ENCODE measurements around the gene RBM10.

Gene RBM10

DNA sequence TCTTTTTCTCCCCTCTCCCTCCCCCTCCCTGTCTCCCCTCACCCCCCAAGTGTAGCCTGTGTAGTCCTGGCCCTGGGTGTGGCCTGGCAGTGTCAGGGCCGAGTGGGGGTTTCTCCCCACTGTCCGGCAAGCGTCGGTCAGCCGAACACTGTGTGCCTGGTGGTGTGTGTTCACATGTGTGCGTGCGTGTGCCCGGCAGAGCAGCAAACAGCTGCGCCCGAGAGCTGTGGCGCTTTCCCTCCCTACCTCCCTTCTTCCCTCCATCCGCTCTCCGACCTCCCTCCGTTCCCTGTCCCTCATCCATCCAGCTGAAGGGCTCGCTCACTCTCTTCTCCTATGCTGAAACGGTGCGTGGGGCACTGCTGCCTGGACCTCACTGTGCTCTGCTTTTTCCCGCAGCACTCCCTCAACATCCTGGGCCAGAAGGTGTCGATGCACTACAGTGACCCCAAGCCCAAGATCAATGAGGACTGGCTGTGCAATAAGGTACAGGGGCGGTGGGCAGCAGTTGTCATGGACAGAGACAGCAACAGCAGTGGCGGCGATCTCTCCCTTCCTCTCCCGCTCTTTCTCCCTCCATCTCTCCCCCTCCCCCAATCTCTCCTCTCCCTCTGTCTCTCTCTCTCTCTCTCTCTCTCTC is 31.2 kb downstream of the RBM10 start:
- H3K27me3 ChIP-seq (ENCODE audit: control insufficient read depth in 1 of 2, insufficient read depth in 2 of 2, low read length in 2 of 2), result no peaks in the 10 kb centered on the region
- H3K4me3 ChIP-seq (ENCODE audit: low read depth in 1 of 2, low read length in 2 of 2), result no peak overlapping the region
- peaks cover 23 to 68% of the 10 kb centered on the region in 2 donors for H3K36me3 ChIP-seq (ENCODE audit: control insufficient read depth in 1 of 2, insufficient read depth in 2 of 2, low read length in 2 of 2)

GRCh38 chrX:47177079-47177478 is 32.1 kb downstream of the RBM10 start:
- Histone ChIP-seq H3K9me3 (ENCODE audit: control insufficient read depth in 1 of 2, low read length in 2 of 2) (no peaks in the 10 kb centered on the region), H3K9ac (ENCODE audit: low read depth in 1 of 2, low read length in 2 of 2) (no peak overlapping the region), H3K4me1 (ENCODE audit: control insufficient read depth in 1 of 2, insufficient read depth in 2 of 2, low read length in 2 of 2) (no peaks in the 10 kb centered on the region), H3K4me3 (ENCODE audit: low read depth in 1 of 2, low read length in 2 of 2) (no peak overlapping the region), H3K27me3 (ENCODE audit: control insufficient read depth in 1 of 2, insufficient read depth in 2 of 2, low read length in 2 of 2) (no peaks in the 10 kb centered on the region), H3K27ac (ENCODE audit: low read depth, low read length) (no peak overlapping the region), H3K36me3 (ENCODE audit: control insufficient read depth in 1 of 2, insufficient read depth in 2 of 2, low read length in 2 of 2) (peaks cover 19 to 70% of the 10 kb centered on the region in 2 donors)

More for the DNA sequence above, 31.2 kb downstream of the RBM10 start:
- Histone ChIP-seq H3K9me3 (ENCODE audit: control insufficient read depth in 1 of 2, low read length in 2 of 2) (no peaks in the 10 kb centered on the region), H3K27ac (ENCODE audit: low read depth, low read length) (no peak overlapping the region), H3K9ac (ENCODE audit: low read depth in 1 of 2, low read length in 2 of 2) (no peak overlapping the region), H3K4me1 (ENCODE audit: control insufficient read depth in 1 of 2, insufficient read depth in 2 of 2, low read length in 2 of 2) (no peaks in the 10 kb centered on the region)

DNA sequence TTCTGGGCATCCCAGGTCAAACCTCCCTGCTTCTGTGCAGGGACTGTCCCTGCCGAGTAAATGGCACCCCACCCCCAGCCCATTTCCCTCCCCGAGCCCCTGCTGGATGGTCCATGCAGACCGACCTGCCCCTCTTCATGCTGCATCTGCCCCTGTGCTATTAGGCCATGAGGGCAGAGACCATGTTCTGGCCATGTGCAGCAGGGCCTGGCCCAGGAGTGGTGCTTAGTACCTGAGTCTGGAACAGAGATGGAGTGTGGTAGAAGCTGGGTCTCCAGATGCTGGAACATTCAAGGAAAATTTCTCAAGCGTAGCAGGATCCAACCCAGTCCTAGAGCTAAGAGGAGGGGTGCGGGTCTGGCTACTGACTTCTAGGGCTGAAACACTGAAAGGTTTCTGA is 33.3 kb downstream of the RBM10 start:
- peaks cover 16 to 67% of the 10 kb centered on the region in 2 donors for H3K36me3 ChIP-seq (ENCODE audit: control insufficient read depth in 1 of 2, insufficient read depth in 2 of 2, low read length in 2 of 2)
- no peaks in the 10 kb centered on the region for H3K9me3 ChIP-seq (ENCODE audit: control insufficient read depth in 1 of 2, low read length in 2 of 2)
- no peak overlapping the region for H3K9ac ChIP-seq (ENCODE audit: low read depth in 1 of 2, low read length in 2 of 2)
- H3K27me3 ChIP-seq (ENCODE audit: control insufficient read depth in 1 of 2, insufficient read depth in 2 of 2, low read length in 2 of 2), result no peaks in the 10 kb centered on the region
- no peak overlapping the region for H3K27ac ChIP-seq (ENCODE audit: low read depth, low read length)
- H3K4me1 ChIP-seq (ENCODE audit: control insufficient read depth in 1 of 2, insufficient read depth in 2 of 2, low read length in 2 of 2), result no peaks in the 10 kb centered on the region
- H3K4me3 ChIP-seq (ENCODE audit: low read depth in 1 of 2, low read length in 2 of 2), result no peak overlapping the region

DNA sequence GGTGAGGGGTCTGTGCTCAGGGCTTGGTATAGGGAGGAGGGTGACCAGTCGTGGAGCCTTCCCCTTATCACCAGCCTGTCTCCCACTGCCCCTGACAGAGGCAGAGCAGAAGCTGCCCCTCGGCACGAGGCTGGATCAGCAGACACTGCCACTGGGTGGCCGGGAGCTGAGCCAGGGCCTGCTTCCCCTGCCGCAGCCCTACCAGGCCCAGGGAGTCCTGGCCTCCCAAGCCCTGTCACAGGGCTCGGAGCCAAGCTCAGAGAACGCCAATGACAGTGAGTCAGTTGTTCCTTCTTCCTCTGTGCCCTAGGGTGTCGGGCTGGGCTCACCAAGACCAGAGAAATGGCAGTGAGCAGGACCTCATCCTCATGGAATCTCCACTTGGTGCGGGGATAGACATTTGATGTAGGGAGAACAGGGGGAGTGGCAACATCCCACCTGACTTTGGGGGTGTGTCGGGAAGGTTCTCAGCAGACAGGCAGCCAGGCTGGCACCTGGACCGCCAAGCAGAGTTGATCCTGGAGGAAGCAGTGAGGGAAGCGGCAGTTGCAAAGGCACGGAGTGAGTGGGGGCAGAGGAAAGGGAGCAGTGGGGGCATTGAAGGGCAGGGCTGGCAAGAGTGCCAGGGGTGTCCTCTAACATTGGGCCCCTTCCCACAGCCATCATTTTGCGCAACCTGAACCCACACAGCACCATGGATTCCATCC is 34.4 kb downstream of the RBM10 start:
- H3K9ac ChIP-seq (ENCODE audit: low read depth in 1 of 2, low read length in 2 of 2), result no peak overlapping the region
- no peaks in the 10 kb centered on the region for H3K27me3 ChIP-seq (ENCODE audit: control insufficient read depth in 1 of 2, insufficient read depth in 2 of 2, low read length in 2 of 2)
- H3K27ac ChIP-seq (ENCODE audit: low read depth, low read length), result no peak overlapping the region
- H3K36me3 ChIP-seq (ENCODE audit: control insufficient read depth in 1 of 2, insufficient read depth in 2 of 2, low read length in 2 of 2), result peaks cover 15 to 63% of the 10 kb centered on the region in 2 donors
- no peaks in the 10 kb centered on the region for H3K9me3 ChIP-seq (ENCODE audit: control insufficient read depth in 1 of 2, low read length in 2 of 2)
- no peaks in the 10 kb centered on the region for H3K4me1 ChIP-seq (ENCODE audit: control insufficient read depth in 1 of 2, insufficient read depth in 2 of 2, low read length in 2 of 2)
- no peak overlapping the region for H3K4me3 ChIP-seq (ENCODE audit: low read depth in 1 of 2, low read length in 2 of 2)

DNA sequence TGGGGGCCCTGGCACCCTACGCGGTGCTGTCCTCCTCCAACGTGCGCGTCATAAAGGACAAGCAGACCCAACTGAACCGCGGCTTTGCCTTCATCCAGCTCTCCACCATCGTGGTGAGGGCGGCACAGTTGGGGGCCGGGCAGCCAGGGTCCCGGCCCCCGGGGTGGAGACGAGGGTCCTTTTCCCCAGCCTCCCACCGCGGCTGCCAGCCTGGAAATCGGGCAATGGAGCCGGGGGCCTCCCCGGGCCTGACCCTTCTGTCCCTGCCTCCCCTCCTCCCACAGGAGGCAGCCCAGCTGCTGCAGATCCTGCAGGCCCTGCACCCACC is 34.9 kb downstream of the RBM10 start:
- no peak overlapping the region for H3K27ac ChIP-seq (ENCODE audit: low read depth, low read length)

DNA sequence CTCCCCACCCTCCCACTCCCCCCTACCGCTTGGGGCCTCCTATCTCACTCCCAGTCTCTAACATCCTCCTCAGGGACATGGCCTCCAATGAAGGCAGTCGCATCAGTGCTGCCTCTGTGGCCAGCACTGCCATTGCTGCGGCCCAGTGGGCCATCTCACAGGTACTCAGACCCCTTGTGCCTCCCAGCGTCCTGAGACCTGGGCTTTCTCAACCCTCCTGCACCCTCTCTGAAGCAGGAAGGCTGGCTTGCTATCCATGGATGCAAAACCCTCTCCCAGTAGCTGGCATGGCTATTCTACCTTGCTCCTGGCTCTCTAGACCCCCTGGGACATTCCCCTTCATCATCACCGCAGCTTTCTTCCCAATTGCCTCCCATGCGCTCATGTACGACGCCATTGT is 35.3 kb downstream of the RBM10 start:
- H3K27ac ChIP-seq (ENCODE audit: low read depth, low read length), result no peak overlapping the region
- H3K4me1 ChIP-seq (ENCODE audit: control insufficient read depth in 1 of 2, insufficient read depth in 2 of 2, low read length in 2 of 2), result no peaks in the 10 kb centered on the region
- no peak overlapping the region for H3K4me3 ChIP-seq (ENCODE audit: low read depth in 1 of 2, low read length in 2 of 2)
- H3K27me3 ChIP-seq (ENCODE audit: control insufficient read depth in 1 of 2, insufficient read depth in 2 of 2, low read length in 2 of 2), result no peaks in the 10 kb centered on the region
- H3K9me3 ChIP-seq (ENCODE audit: control insufficient read depth in 1 of 2, low read length in 2 of 2), result no peaks in the 10 kb centered on the region
- H3K9ac ChIP-seq (ENCODE audit: low read depth in 1 of 2, low read length in 2 of 2), result no peak overlapping the region
- H3K36me3 ChIP-seq (ENCODE audit: control insufficient read depth in 1 of 2, insufficient read depth in 2 of 2, low read length in 2 of 2), result peaks cover 15 to 71% of the 10 kb centered on the region in 2 donors

More for the DNA sequence above, 34.9 kb downstream of the RBM10 start:
- H3K4me1 ChIP-seq (ENCODE audit: control insufficient read depth in 1 of 2, insufficient read depth in 2 of 2, low read length in 2 of 2), result no peaks in the 10 kb centered on the region
- H3K9ac ChIP-seq (ENCODE audit: low read depth in 1 of 2, low read length in 2 of 2), result no peak overlapping the region
- peaks cover 15 to 67% of the 10 kb centered on the region in 2 donors for H3K36me3 ChIP-seq (ENCODE audit: control insufficient read depth in 1 of 2, insufficient read depth in 2 of 2, low read length in 2 of 2)
- no peaks in the 10 kb centered on the region for H3K9me3 ChIP-seq (ENCODE audit: control insufficient read depth in 1 of 2, low read length in 2 of 2)
- no peak overlapping the region for H3K4me3 ChIP-seq (ENCODE audit: low read depth in 1 of 2, low read length in 2 of 2)
- no peaks in the 10 kb centered on the region for H3K27me3 ChIP-seq (ENCODE audit: control insufficient read depth in 1 of 2, insufficient read depth in 2 of 2, low read length in 2 of 2)

DNA sequence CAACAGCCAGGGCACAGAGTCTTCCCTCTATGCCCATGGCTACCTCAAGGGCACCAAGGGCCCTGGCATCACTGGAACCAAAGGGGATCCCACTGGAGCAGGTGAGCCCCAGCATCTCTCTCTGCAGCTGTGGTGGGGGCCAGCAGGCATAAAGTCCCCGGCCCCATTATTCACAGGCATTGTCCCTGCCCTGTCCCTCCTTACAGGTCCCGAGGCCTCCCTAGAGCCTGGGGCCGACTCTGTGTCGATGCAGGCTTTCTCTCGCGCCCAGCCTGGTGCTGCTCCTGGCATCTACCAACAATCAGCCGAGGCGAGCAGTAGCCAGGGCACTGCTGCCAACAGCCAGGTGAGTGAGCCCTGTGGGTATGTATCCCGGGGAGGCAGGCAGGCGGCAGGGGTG is 36.3 kb downstream of the RBM10 start:
- no peaks in the 10 kb centered on the region for H3K4me1 ChIP-seq (ENCODE audit: control insufficient read depth in 1 of 2, insufficient read depth in 2 of 2, low read length in 2 of 2)
- peaks cover 12 to 77% of the 10 kb centered on the region in 2 donors for H3K36me3 ChIP-seq (ENCODE audit: control insufficient read depth in 1 of 2, insufficient read depth in 2 of 2, low read length in 2 of 2)
- no peak overlapping the region for H3K9ac ChIP-seq (ENCODE audit: low read depth in 1 of 2, low read length in 2 of 2)
- no peaks in the 10 kb centered on the region for H3K27me3 ChIP-seq (ENCODE audit: control insufficient read depth in 1 of 2, insufficient read depth in 2 of 2, low read length in 2 of 2)
- no peaks in the 10 kb centered on the region for H3K9me3 ChIP-seq (ENCODE audit: control insufficient read depth in 1 of 2, low read length in 2 of 2)
- no peak overlapping the region for H3K27ac ChIP-seq (ENCODE audit: low read depth, low read length)
- H3K4me3 ChIP-seq (ENCODE audit: low read depth in 1 of 2, low read length in 2 of 2), result no peak overlapping the region

DNA sequence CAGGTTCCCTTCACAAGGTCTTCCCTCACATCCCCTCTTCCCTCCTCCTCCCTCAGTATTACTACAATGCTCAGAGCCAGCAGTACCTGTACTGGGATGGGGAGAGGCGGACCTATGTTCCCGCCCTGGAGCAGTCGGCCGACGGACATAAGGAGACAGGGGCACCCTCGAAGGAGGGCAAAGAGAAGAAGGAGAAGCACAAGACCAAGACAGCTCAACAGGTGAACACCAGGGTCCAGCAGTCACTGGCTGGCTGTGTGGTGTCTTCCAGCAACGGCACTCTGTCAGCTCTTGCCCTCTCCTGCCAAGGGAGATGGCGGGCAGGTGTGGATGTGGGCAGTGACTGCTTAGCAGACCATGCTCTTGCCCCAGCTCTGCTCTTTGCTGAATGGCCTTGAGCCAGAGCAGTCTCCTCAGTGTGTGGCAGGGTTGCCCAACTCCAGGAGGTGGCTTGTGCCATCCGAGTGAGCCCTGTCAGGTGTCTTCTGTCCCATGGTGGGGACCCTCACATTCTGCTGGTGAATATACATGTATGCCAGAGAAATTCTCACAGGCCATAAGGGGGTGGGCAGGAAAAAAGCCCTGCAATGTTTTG is 37.2 kb downstream of the RBM10 start:
- no peak overlapping the region for H3K9ac ChIP-seq (ENCODE audit: low read depth in 1 of 2, low read length in 2 of 2)
- H3K9me3 ChIP-seq (ENCODE audit: control insufficient read depth in 1 of 2, low read length in 2 of 2), result no peaks in the 10 kb centered on the region
- no peaks in the 10 kb centered on the region for H3K27me3 ChIP-seq (ENCODE audit: control insufficient read depth in 1 of 2, insufficient read depth in 2 of 2, low read length in 2 of 2)
- H3K27ac ChIP-seq (ENCODE audit: low read depth, low read length), result no peak overlapping the region
- no peak overlapping the region for H3K4me3 ChIP-seq (ENCODE audit: low read depth in 1 of 2, low read length in 2 of 2)
- peaks cover 15 to 77% of the 10 kb centered on the region in 2 donors for H3K36me3 ChIP-seq (ENCODE audit: control insufficient read depth in 1 of 2, insufficient read depth in 2 of 2, low read length in 2 of 2)
- H3K4me1 ChIP-seq (ENCODE audit: control insufficient read depth in 1 of 2, insufficient read depth in 2 of 2, low read length in 2 of 2), result no peaks in the 10 kb centered on the region

DNA sequence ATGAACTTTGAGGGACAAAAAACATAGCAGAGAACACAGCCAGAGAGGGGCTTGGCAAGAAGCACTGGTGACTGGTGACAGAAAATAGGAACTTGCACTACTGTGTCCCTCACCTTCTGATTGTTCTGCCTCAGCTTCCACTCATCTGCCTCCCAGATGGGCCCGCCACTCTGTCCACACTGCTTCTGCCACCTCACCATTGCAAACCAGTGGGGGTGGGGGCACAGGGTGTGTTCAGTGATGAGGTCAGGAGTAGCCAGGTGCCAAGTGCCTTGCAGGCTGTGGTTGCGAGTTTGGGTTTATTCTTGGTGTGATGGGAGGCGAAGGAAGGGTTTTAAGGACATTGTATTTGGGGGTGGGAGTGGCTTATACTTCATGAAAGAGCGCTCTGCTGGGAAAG is 39.5 kb downstream of the RBM10 start:
- Histone ChIP-seq H3K36me3 (ENCODE audit: control insufficient read depth in 1 of 2, insufficient read depth in 2 of 2, low read length in 2 of 2) (peaks cover 12 to 56% of the 10 kb centered on the region in 2 donors), H3K27me3 (ENCODE audit: control insufficient read depth in 1 of 2, insufficient read depth in 2 of 2, low read length in 2 of 2) (no peaks in the 10 kb centered on the region)

DNA sequence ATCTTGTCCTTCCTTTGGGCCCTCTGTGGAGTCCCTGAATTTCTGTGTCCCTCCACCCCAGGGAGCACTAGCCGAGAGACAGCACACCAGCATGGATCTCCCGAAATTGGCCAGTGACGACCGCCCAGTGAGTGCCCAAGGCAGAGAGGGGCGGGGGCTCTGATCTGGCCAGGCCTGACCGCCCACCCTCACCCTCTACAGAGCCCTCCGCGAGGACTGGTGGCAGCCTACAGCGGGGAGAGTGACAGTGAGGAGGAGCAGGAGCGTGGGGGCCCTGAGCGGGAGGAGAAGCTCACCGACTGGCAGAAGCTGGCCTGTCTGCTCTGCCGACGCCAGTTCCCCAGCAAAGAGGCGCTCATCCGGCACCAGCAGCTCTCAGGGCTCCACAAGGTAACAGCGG is 40.2 kb downstream of the RBM10 start:
- Histone ChIP-seq H3K9me3 (ENCODE audit: control insufficient read depth in 1 of 2, low read length in 2 of 2) (no peaks in the 10 kb centered on the region), H3K9ac (ENCODE audit: low read depth in 1 of 2, low read length in 2 of 2) (no peak overlapping the region), H3K36me3 (ENCODE audit: control insufficient read depth in 1 of 2, insufficient read depth in 2 of 2, low read length in 2 of 2) (peaks cover 12 to 51% of the 10 kb centered on the region in 2 donors), H3K27me3 (ENCODE audit: control insufficient read depth in 1 of 2, insufficient read depth in 2 of 2, low read length in 2 of 2) (no peaks in the 10 kb centered on the region), H3K4me3 (ENCODE audit: low read depth in 1 of 2, low read length in 2 of 2) (no peak overlapping the region), H3K27ac (ENCODE audit: low read depth, low read length) (no peak overlapping the region), H3K4me1 (ENCODE audit: control insufficient read depth in 1 of 2, insufficient read depth in 2 of 2, low read length in 2 of 2) (peaks cover 0 to under 1% of the 10 kb centered on the region in 2 donors)

More for the DNA sequence above, 39.5 kb downstream of the RBM10 start:
- no peaks in the 10 kb centered on the region for H3K4me1 ChIP-seq (ENCODE audit: control insufficient read depth in 1 of 2, insufficient read depth in 2 of 2, low read length in 2 of 2)
- no peak overlapping the region for H3K4me3 ChIP-seq (ENCODE audit: low read depth in 1 of 2, low read length in 2 of 2)
- no peak overlapping the region for H3K9ac ChIP-seq (ENCODE audit: low read depth in 1 of 2, low read length in 2 of 2)
- no peaks in the 10 kb centered on the region for H3K9me3 ChIP-seq (ENCODE audit: control insufficient read depth in 1 of 2, low read length in 2 of 2)
- no peak overlapping the region for H3K27ac ChIP-seq (ENCODE audit: low read depth, low read length)

Data from duodenal mucosa (tissue), 2 donors.